ENCODE results near the gene PIM1.
"Not testable (repeated sequence)": the region's sequence is repeated elsewhere in the genome, so short reads cannot be mapped to it uniquely, and the experiment has no call there.

The PIM1 gene

DNA sequence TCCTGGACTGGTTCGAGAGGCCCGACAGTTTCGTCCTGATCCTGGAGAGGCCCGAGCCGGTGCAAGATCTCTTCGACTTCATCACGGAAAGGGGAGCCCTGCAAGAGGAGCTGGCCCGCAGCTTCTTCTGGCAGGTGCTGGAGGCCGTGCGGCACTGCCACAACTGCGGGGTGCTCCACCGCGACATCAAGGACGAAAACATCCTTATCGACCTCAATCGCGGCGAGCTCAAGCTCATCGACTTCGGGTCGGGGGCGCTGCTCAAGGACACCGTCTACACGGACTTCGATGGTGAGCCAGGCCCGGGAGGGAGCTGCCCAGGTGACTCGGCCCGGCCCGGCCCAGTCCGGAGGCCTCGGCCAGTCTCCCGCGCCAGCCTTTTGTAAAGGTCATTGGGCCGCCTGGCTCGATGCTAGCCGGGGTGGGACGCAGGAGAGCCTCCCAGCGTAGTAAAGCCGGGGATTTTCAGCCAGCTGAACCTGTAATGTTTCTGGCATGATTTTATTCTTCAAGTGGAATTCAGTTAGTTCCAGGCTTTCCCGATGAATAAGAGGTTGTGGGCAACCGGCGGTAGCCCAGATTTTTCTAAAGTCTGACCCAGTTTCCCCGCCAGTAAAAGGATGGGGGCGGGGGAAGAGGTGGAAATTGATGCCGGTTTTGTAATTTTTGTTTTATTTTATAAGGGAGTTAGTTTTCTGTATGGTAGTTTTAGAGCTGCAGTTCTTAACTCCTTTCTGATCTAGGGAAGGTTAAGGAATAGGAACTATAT lies 1.4 kb downstream of the PIM1 start:
- peak in 12 of 14 donors; percentile 22 to 77 (median 53) for DNase-seq

DNA sequence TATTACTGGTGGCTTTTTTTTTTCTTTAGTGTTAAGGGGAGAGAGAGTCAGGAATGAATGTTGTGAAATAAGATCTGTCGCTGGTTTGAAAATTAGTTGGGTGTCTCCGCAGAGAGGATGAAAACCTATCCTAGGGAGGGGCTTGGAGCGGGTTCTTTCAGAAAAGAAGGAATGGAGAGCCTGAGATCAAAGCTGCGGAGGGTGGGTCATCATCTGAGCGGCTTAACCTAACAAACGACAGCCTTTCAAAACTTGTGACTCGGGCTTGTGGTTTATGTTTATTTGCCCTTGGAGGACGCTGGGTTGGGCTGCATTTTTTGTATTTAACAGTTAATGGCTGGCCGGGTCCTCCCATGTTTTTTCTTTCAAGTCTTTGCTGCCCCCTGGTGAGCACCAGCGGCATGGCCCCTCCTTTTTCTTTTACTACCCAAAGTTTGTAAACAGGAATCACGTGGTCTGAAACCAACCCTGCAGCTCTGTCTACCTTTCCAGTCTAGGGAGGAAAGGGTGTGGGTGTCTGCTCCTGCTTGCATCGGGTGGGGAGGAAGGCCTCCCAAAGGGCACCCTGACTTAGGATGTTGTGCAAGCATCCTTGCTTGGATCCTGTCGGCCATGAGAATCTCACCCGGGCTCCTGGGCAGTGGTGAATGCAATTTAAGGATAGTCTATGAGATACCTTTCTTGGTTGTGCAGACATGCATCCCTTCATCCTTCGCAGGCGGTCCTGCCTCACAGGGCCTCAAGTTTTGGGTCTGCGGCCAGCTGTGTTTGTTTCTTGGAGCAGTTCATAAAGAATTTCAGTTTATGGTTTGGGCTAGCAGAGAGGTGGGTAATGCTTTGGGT lies 2.2 kb downstream of the PIM1 start:
- DNase-seq, result peak in 13 of 14 donors; percentile 34 to 92 (median 82)

DNA sequence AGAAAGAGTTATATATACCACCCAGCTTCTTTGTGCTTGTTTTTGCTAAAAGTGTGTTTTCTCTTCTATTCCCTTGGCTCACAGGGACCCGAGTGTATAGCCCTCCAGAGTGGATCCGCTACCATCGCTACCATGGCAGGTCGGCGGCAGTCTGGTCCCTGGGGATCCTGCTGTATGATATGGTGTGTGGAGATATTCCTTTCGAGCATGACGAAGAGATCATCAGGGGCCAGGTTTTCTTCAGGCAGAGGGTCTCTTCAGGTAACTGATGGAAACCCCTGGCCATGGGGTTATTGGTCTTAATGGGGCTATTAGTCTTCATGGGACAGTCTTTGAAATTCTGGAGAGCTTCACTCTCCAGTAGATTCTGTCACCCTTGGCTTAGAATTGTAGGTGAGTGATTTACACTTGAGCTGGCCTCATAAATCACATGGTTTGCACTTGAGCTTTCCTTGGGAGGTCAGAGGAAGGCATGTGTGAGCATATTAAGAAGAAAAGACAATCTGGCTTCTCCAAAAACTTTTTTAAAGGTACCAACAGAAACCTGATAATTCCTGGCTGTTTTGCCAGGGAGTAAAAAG lies 3.0 kb downstream of the PIM1 start:
- DNase-seq, result no peak

DNA sequence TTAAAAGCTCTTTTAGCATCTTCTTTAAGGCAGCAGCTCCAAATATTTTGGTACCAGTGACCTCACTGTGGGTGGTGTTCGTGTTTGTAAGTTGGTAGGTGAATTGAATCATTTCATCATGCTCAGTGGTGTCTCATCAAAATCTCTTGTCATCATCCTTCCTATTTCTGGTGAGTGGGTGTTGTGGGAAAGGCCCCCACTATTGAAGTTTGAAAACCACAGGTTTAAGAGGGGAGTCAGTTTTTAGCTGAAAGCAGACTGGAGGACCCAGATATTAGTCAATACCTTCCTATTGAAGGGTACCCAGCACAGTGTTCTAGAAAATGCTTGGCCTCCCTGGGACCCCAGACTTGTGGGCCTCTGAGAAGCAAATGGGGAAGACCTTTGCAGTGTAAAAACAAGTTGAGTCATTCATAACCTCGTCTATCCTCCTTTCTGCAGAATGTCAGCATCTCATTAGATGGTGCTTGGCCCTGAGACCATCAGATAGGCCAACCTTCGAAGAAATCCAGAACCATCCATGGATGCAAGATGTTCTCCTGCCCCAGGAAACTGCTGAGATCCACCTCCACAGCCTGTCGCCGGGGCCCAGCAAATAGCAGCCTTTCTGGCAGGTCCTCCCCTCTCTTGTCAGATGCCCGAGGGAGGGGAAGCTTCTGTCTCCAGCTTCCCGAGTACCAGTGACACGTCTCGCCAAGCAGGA lies 3.7 kb downstream of the PIM1 start:
- DNase-seq, result no peak

DNA sequence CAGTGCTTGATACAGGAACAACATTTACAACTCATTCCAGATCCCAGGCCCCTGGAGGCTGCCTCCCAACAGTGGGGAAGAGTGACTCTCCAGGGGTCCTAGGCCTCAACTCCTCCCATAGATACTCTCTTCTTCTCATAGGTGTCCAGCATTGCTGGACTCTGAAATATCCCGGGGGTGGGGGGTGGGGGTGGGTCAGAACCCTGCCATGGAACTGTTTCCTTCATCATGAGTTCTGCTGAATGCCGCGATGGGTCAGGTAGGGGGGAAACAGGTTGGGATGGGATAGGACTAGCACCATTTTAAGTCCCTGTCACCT lies 4.2 kb downstream of the PIM1 start:
- DNase-seq, result no peak

DNA sequence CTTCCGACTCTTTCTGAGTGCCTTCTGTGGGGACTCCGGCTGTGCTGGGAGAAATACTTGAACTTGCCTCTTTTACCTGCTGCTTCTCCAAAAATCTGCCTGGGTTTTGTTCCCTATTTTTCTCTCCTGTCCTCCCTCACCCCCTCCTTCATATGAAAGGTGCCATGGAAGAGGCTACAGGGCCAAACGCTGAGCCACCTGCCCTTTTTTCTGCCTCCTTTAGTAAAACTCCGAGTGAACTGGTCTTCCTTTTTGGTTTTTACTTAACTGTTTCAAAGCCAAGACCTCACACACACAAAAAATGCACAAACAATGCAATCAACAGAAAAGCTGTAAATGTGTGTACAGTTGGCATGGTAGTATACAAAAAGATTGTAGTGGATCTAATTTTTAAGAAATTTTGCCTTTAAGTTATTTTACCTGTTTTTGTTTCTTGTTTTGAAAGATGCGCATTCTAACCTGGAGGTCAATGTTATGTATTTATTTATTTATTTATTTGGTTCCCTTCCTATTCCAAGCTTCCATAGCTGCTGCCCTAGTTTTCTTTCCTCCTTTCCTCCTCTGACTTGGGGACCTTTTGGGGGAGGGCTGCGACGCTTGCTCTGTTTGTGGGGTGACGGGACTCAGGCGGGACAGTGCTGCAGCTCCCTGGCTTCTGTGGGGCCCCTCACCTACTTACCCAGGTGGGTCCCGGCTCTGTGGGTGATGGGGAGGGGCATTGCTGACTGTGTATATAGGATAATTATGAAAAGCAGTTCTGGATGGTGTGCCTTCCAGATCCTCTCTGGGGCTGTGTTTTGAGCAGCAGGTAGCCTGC lies 4.8 kb downstream of the PIM1 start:
- DNase-seq, result no peak

DNA sequence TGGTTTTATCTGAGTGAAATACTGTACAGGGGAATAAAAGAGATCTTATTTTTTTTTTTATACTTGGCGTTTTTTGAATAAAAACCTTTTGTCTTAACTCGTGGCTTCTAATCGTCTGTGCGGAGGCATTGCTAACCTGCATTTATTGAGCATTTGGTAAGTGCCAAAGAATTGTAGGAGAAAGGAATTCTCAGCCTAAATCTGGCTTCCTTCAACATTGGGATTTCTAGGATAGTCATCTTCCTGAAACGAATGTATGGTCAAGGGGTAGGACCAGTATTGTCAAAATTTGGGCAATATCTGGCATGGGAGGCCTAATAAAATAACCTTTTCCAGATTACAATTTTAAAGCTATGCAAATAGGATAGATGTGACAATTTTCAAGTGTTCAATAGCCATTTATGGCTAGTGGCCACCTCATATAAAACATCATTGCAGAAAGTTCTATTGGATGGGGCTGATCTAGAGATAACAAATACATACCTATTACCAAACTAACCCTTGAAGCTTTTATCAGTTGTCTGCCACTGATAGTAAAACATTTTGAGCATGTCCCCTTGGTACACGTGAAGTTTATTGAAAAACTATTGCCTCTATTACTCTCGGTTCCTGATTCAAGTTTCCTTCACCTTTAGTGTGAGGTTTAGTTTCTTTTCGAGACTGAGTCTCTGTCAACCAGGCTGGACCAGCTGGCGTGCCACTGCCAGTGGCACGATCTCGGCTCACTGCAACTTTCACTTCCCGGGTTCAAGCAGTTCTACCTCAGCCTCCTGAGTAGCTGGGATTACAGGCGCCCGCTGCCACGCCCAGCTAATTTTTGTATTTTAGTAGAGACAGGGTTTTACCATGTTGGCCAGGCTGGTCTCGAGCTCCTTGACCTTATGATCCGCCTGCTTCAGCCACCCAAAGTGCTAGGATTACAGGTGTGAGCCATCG lies 5.6 kb downstream of the PIM1 start:
- no peak for DNase-seq

DNA sequence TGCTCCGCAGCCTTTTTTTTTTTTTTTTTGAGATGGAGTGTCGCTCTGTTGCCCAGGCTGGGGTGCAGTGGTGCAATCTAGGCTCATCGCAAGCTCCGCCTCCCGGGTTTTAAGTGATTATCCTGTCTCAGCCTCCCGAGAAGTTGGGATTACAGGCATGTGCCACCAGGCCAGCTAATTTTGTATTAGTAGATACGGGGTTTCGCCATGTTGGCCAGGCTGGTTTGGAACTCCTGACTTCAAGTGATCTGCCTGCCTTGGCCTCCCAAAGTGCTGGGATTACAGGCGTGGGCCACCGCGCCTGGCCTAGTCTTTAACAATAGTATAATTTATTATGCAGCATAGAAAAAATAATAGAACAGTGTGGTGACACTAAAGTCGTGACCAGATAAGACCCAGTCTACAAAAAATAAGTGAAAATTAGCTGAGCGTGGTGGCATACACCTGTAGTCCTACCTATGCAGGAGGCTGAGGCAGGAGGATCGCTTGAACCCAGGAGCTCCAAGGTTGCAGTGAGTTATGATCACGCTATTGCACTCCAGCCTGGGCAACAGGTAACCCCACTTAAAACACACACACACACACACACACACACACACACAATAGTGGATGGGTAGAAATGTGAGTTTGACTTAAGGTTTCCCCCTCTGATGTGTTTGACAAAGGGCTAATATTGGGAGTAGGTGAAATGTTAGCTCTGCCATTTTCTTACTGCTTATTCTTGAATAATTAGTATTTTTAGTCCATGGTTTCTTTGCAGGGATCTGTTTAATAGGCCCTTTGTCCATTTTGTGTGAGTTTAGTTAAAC lies 6.5 kb downstream of the PIM1 start:
- DNase-seq, result no peak

DNA sequence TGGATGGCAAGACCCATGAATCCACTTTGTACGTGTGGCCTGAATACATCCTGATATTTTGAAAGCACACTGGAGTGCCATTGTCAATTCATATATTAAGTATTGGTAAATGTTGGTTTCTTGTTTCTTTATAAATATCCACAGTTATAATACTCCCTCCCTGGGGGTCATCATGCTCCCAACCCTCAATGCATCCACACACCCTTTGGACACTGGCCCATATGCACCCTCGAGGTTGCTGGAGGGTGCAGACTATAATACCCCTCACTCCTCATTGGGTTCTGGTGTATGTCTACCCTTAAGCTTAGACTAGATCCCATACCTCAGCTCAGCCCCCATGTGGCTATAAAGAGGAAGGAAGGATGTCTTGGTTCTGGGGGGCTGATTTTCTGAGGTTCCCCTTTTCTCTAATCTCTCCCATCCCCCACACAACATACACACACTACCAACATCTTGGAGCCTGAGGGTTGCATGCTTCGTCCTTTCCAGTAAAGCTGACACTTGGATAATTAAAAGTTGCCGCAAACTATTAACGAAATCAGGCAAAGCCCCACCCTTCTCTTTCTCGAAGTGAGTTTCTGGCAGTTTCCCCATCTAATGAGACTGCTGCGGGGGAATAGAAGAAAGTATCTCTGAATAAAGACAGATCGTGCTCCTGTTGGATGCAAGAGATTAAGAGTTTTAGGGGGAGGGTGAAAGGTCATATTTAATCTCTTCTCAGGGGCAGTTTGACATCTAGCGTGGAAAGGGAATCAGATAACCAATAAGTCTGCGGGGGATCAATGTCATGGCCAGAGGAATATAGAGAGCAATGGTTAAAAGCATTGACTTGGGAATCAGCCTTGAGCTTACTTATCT lies 7.4 kb downstream of the PIM1 start:
- peak in 1 of 14 donors; percentile 11 for DNase-seq

DNA sequence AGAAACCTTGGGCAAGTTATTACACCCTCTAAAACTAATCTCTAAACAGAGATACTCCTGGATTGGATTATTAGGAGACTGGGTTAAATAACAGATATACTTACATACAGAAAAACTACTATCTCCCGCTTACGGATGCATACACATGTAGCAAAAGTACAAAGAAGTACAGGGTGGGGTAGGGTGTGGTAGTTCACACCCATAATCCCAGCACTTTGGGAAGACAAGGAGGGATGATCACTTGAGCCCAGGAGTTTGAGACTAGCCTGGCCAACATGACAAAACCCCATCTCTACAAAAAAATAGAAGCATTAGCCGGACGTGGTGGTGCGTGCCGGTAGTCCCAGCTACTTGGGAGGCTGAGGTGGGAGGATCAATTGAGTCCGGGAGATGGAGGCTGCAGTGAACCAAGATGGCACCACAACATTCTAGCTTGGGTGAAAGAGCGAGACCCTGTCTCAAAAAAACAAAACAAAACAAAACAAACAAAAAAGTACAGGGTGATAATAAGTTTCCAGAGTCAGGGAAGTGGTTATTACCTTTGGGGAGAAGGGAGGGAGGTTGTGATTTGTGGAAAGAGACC lies 8.1 kb downstream of the PIM1 start:
- no peak for DNase-seq

DNA sequence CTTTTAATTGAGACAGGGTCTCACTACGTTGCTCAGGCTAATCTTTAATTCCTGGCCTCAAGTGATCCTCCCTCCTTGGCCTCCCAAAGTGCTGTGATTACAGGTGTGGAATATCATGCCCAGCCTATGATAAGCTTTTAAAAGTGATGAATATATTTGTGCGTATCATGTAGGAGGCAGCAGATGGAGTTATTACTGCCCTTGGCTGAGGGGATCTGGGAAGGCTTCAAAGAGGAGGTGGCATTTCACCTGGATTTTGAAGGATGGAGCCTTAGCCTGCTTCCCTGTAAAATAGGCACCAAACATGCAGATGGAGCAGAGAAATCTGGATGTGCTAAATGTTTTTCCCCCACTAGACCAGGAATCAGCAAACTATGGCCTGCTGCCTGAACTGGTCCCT lies 10.1 kb downstream of the PIM1 start:
- DNase-seq, result no peak

DNA sequence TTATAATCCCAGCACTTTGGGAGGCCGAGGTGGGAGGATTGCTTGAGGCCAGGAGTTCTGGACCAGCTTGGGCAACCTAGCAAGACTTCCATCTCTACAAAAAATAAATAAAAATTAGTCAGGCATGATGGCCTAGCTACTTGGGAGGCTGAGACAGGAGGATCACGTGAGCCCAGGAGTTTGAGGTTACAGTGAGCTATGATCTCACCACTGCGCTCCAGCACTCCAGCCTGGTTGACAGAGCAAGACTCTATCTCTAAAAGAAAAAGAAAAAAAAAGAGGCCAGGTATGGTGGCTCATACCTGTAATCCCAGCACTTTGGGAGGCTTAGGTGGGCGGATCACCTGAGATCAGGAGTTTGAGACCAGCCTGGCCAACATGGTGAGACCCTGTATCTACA lies 10.7 kb downstream of the PIM1 start:
- DNase-seq, result not testable (repeated sequence)

DNA sequence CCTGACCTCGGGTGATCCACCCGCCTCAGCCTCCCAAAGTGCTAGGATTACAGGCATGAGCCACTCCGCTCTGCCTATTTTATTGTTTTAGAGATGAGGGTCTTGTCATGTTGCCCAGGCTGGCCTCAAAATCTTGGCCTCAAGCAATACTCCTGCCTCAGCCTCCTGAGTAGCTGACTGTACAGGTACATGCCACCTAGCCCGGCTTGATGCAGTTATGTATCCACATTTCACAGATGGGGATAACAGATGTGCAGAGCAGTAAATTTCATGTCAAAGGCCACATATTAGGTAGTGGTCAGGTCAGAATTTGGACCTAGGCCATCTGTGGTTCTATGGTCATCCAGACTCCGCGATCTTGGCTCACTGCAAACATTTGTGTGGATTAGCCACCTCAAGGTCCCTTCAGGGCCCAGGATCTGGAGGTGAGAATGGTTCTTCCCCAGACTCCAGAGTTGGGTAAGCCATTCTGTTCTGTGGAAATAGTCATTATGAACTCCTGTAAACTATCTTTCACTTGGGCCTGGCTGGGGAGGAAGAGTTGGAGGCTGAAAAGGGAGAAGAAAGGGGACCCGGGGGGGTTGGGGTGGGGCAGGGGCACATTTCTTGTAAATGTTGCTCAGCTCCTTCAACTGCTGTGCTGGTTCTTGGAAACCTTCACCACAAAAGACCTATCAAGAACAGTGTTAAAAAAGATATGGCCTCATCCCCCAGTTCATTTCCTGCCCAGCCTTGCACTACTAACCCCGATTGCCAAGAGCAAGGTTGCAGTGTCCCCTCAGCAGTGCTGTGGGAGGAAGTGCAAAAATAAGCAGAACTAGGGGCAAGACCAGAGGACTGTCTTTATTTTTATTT lies 13.0 kb downstream of the PIM1 start:
- DNase-seq, result peak in 5 of 14 donors; percentile 7 to 37 (median 20)

DNA sequence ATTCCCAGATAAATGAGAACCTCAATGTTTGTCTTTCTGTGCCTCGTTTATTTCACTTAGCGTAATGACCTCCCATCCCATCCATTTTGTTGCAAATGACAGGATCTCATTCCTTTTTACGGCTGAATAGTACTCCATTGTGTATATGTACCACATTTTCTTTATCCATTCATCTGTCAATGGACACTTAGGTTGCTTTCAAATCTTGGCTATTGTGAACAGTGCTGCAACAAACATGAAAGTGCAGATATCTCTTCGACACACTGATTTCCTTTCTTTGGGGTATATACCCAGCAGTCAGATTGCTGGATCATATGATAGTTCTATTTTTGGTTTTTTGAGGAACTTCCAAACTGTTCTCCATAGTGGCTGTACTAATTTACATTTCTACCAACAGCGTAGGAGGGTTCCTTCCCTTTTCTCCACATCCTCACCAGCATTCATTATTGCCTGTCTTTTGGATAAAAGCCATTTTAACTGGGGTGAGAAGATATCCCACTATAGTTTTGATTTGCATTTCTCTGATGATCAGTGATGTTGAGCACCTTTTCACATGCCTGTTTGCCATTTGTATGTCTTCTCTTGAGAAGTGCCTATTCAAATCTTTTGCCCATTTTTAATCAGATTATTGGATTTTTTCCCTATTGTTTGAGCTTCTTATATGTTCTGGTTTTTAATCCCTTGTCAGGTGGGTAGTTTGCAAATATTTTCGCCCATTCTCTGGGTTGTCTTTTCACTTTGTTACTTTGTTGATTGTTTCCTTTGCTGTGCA lies 16.2 kb downstream of the PIM1 start:
- not testable (repeated sequence) for DNase-seq

DNA sequence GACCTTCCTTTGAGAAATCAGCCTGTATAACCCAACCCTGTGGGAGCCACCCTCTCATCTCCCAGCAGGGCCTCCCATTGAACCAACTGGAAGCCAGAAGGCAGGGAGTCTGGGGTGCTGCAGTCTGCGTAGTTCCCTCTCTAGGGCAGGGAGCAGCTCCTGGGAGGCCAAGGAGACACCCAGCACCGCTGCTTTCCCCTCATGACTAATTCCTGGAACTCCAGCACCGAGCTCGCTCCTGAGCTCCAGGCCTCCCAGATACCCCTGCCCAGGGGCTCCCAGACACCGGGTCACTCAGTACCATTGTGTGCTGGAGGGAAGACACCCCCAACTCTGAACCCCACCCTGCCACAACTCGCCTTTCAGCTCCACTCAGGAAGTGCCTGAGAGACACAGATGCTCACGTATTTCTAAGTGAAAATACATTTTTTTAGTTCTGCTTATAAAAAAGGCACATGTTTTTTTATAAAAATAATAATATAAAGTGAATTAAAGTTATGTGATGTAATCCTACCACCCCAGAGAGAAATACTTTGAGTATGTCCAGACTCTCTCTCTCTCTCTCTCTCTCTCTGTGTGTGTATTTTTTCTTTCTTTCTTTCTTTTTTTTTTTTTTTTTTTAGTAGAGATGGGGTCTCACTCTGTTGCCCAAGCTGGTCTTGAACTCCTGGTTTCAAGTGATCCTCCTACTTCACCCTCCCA lies 17.5 kb downstream of the PIM1 start:
- no peak for DNase-seq

DNA sequence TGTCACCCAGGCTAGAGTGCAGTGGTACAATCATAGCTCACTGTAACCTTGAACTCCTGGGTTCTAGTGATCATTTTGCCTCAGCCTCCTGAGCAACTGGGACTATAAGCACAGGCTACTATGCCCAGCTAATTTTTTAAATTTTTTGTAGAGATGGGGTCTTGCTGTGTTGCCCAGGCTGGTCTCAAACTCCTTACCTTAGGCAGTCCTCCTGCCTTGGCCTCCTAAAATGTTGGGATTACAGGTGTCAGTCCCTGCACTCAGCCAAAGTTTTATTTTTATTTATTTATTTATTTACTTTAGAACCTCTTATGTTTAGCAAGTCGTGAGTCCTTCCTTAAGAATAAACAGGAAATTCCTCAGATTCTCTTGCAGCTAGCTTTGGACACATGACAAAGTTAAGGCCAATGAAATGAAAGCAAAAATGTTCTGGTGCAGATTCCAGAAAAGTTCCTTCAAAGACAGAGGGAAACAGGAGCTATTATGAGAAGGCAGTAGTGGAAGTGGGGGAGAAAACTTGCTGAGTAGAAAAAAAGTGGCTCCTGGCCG lies 19.1 kb downstream of the PIM1 start:
- no peak for DNase-seq

All from C1 segment of cervical spinal cord (tissue), 14 donors.